GM19328 (cell line): Measurements from ENCODE around the gene LRRC56.
"Not testable (repeated sequence)": the region's sequence is repeated elsewhere in the genome, so short reads cannot be mapped to it uniquely, and the experiment has no call there.

Experiments
- ATAC-seq: cut with Tn5 transposase; IDR thresholded peaks from one replicate; pipeline ENCODE4 v1.9.1; 2021; ENCODE audit warnings: mild to moderate bottlenecking, moderate library complexity; ENCODE audit not compliant: unreplicated experiment

Gene LRRC56

GRCh38 chr11:501001-501682 is 36.2 kb upstream of the LRRC56 start:
- no peak for ATAC-seq

DNA sequence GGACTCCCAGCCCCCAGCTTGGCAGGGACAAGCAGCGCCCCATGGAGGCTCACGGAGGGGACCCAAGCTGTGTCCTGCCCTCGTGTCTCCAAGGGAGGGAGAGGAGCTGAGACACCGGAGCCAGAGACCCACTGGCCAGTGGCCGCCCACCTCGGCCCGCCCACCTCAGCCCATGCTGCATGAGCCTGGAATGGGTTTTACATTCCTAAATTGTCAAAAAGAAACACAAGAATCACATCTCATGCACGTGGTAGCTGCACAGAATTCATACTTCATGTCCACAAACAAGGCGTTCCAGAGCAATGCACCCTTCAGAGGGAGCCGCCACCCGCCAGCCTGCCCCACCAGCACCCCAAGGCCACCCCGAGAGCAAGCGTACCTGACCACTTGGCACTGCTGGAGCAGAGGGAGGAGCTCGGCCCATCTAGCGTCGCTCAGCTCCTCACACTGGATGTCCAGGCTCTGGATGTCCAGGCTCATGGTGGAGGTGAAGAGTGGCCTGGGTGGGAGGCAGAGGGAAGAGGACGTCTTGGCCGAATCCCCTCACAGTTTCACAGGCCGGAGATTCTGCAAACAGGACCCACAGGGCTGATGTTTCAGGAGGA is 35.5 kb upstream of the LRRC56 start:
- ATAC-seq: no peak

- no peak for ATAC-seq
Measured at GRCh38 chr11:502288-503178, 34.8 kb upstream of the LRRC56 start.

DNA sequence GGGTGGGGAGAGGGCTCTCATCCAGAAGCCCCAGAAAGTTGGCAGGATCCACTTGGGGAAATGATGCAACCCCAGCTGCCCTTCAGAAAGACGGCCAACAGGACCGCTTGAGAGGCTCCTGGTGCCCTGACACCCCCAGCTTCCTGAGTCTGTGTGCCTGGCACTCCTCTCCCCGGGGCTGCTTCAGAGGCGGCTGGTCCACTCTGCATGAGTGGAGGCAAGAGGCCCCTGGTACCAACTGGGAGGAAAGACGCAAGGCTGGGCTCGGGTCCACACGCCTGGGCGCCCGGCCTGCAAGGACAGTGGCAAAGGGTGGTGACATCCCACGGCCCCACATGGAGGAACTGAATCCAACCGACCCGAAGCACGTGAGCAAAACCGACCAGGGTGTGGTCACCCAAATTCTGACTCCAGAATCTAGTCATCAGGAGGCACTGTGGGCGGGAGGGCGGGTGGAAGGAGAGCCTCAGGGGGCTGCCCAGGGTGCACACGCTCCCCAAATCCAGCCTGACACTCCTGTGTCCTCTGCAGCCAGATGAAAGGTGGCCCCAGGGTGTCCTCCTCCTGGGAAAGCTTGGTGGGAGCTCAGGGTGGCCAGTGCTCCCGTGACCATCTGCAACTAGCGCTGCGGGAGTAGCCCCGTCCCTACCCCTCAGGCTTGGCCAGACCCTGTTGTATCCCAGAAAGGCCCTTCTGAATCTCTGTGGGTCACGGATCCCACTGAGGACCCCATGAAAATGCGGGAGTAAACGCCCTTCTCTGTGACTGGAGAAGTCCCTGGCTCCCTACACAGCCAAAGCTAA is 33.9 kb upstream of the LRRC56 start:
- no peak for ATAC-seq

- no peak for ATAC-seq
Measured at GRCh38 chr11:504053-504993, 33.0 kb upstream of the LRRC56 start.

DNA sequence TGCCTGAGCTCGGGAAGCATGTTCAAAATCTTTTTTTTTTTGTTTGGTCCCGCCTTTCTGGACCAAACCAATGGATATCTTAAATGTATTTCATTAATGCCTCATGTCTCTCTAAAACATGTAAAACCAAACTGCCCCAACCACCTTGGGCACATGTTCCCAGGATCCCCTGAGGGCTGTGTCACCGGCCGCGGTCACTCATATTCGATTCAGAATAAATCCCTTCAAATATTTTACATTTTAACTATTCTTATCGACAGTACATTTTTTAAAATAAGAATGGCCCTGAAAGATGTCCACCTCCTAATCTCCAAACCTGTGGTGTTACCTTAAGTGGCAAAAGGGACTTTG is 32.4 kb upstream of the LRRC56 start:
- ATAC-seq: no peak

DNA sequence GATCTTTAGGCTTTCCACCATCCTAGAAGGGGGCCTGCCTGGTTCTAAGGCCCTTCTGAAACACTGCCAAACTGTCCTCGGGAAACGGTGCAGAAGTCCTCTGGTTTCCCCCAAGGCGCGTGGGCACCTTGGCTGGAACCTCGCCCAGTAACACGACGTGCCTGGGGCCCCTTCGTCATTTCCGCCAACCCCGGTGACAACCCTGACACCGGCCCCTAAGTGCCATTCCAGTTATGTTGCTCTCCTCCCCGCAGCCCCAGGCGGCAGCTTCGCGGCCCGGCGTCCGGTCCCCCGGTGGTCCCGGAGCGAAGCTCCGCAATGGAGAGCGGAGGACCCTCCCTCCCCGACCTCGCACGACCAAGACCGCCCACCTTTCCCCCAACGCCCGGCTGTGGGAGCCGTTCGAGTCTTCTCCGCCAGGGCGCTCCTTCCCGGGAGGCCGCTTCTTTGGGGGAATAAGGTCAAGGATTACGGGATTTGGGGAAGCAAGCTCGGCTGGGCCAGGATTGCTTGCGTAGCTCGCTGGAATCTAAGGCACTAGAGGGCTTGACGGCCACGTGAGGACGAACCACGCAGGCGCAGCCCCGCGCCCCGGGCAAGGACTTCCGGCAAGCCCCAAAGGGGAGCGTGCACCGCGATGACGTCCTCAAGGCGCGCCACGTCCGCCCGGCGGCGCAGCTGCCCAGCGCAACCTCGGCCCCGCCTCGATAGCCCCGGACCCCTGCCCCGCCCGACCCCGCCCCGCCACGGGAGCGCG is 30.9 kb upstream of the LRRC56 start:
- ATAC-seq: peak; percentile 65

DNA sequence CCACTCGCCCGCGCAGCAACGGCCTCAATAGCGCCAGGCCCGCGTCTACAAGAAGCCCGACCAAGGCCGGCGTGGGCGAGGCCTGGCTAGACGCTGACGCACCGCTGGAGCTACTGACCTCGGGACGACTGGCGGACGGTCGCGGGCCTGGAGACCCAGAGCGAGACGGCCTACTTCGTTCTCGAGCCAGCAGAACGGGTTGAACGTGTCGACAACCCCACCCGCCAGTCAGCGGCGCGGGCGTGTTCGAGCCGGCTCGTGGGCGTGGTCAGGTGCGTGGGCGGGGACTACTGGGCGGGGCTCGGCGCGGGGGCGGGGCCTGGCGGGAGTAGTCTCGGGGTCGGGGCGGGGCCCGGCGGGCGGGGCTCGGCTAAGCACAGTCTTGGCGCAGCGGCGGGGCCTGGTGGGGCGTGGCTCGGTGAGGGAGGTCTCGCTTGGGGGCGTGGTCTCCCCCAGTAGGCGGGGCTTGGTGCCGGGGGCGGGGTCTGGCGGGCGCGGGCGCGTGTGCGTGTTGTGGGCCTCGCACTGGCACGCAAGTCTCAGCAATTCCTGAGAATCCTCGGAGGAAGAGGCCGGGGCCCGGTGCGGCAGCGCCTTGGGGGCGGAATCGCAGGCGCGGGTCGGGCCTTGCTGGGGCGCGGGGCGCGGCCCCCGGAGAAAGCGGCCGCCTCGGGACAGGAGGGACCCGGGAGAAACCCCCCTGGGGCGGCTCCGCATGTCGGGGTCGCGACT is 30.2 kb upstream of the LRRC56 start, which contains the start of gene RNH1:
Gene RNH1, minus strand, starts transcription at position 248 of the 732 bp plus-strand sequence. CDS start 5,080 bp downstream, outside the sequence.
- ATAC-seq: peak; percentile 40

DNA sequence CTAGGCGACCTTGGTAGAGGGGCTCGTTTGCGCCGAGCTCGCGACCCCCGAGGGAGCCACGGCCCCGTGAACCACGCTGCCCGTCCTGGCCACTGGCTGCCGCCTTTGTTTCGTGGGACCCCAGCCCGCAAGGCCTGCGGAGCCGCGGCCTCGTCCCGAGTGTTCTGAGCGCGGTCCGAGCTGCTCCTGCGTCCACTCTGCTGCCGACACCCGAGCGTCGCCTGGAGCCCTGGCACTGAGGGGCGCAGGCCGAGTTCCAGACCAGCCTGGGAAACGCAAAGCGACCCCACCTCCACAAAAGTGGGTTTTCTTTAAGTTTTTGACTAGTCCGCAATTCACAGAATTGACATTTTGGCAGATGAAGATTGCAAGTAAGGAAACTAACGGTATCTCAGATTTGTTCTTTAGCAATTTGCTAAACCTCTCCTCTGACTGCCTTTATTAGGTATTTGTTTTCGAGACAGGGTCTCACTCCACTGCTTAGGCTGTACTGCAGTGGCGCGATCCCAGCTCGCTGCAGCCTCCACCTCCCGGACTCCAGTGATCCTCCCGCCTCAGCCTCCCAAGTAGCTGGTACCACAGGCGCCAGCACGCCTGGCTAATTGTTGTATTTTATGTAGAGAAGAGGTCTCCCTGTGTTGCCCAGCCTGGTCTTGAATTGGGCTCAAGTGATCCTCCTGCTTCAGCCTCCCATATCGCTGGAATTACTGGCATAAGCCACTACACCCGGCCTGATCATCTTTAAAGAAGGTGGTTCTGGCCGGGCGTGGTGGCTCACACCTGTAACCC is 29.4 kb upstream of the LRRC56 start:
- ATAC-seq: no peak

DNA sequence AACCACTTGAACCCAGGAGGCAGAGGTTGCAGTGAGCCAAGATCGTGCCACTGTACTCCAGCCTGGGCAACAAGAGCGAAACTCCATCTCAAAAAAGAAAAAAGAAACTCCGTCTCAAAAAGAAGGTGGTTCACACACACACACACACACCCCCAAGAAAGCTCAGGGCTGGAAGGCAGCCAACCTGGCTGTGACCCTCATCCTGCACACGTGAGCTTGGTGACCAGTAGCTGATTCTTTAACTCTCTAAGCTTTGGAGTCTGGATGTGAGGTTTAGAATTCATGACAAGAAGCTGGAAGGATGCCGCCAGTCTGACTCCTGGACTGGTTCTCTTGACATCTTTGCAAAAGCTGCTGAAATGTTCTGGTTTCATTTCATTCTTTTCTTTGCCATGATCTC is 28.4 kb upstream of the LRRC56 start:
- no peak for ATAC-seq

DNA sequence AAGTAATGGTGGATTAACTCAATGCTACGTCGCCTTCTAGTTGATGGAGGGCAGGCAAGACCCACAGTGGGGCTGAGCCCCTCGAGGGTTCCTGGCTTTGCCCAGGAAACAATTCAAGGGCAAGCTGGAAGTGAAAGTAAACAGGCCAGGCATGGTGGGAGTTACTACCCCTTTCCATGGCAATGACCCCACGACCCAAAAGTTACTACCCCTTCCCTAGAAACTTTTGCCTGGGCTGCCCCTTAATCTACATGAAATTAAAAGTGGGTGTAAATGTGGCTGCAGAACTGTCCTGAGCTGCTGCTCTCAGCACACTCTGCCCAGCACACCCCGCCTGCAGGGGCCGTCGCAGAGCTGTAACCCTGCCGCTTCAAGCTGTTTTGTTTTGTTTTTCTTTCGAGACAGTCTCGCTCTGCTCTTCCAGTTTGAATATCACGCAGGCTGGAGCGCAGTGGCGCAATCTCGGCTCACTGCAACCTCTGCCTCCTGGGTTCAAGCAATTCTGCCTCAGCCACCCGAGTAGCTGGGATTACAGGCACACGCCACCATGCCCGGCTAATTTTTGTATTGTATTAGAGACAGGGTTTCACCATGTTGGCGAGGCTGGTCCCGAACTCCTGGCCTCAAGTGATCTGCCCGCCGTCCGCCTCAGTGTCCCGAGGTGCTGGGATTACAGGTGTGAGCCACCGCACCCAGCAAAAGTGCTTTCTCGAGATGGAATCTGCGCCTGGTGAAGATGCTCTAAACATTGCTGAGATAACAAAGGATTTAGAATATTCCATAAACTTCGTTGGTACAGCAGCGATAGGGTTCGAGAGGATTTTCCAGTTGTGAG is 24.3 kb upstream of the LRRC56 start:
- no peak for ATAC-seq

- no peak for ATAC-seq
Measured at GRCh38 chr11:514606-515005, 22.7 kb upstream of the LRRC56 start.

DNA sequence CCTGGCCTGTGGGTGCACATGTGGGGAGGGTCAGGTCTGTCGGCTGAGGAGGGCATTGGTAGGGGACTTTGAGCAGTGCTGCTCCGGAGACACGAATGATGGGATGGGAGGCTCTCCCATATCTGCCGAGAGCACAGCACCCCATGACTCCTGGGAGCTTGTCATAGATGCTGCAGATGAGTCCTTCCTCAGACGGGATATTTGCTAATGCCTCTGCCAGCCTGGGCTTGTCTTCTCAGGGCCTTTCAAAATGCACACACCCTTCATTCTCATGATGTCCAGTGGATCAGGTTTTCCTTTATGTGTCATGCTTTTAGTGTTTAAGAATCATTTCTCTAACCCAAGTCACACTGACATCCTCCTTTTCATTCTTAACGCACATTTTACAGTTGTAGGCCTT is 22.2 kb upstream of the LRRC56 start:
- no peak for ATAC-seq

- no peak for ATAC-seq
Measured at GRCh38 chr11:516400-516799, 20.9 kb upstream of the LRRC56 start.

DNA sequence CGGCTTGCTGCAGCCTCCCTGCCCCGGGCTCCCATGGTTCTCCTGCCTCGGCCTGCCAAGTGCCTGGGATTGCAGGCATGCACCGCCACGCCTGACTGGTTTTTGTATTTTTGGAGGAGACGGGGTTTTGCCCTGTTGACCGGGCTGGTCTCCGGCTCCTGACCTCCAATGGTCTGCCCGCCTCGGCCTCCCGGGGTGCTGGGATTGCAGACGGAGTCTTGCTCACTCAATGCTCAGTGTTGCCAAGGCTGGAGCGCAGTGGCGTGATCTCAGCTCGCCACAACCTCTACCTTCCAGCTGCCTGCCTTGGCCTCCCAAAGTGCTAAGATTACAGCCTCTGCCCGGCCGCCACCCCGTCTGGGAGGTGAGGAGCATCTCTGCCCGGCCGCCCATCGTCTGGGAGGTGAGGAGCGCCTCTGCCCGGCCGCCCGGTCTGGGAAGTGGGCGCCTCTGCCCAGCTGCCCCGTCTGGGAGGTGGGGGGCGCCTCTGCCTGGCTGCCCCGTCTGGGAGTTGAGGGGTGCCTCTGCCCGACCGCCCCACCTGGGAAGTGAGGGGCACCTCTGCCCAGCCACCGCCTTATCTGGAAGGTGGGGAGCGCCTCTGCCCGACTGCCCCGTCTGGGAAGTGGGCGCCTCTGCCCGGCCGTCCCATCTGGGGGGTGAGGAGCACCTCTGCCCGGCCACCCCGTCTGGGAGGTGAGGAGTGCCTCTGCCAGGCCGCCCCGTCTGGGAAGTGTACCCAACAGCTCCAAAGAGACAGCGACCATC is 20.2 kb upstream of the LRRC56 start:
- ATAC-seq: not testable (repeated sequence)
